Stimulated activated CD4-positive, alpha-beta T cell treated with anti-CD3 and anti-CD28 coated beads, TNF-alpha, amount 100 ng/mL, for 4 hours (primary cell): ENCODE results near the gene DNMT3L.
"Not testable (repeated sequence)": the region's sequence is repeated elsewhere in the genome, so short reads cannot be mapped to it uniquely, and the experiment has no call there.

Experiments used
- DNase-seq, 3 experiments: peaks; one replicate each; pipeline ENCODE4 v3.0.0-alpha.2; 2020; ENCODE audit warnings: low read depth in 3 of 3

DNMT3L gene

GRCh38 chr21:44261675-44262295, at the start of gene DNMT3L:
Gene DNMT3L (minus strand): TSS chr21:44261897. CDS start chr21:44261259, 638 bp downstream.
- DNase-seq: no peak

- DNase-seq: no peak
These were observed 49.2 kb upstream of the DNMT3L start for GRCh38 chr21:44310628-44311507.

GRCh38 chr21:44306936-44307704, 45.4 kb upstream of the DNMT3L start:
- DNase-seq: no peak

DNA sequence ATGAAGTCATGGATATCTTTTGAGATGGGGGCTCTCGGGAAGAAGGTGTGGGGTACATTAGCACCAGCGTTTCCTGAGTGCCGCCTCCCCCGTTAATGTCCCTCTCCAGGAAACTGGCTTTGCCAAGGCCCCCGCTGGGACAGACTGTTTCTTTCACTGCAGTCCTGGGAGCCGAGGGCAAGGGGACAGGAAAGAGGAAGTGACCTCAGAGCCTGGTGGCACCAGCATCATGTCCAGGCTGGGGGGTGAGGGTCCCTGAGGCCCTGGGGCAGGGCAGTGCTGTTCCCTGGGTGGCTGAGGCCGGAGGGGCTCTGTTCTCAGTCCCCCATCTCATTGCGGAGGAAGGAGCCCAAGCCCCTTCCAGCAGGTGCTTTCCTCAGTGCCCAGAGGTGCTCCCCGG, 44.0 kb upstream of the DNMT3L start:
- no peak for DNase-seq

DNA sequence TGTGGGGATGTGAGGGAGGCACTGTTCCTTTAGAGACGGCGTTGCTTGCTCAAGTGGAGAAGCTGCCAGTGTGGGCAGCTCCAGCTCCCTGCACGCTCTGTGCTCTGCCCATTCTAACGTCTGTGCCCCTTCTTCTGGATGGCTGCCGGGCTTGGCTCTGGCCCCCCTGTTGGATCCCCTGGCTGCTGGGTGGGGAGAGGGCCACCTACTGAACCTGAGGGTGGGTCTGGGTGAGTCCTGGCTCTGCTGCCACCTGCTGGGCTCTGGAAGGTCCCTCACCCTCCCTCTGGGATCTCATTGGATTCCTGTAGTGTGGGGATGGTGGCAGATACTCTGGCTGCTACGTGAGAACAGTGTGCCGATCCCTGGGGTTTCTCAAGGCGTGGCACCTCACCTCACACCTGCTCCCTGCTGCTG, 43.2 kb upstream of the DNMT3L start:
- DNase-seq: peak in 1 of 3 experiments; percentile 19

- DNase-seq: no peak
These were observed 42.4 kb upstream of the DNMT3L start for GRCh38 chr21:44304011-44304616.

DNA sequence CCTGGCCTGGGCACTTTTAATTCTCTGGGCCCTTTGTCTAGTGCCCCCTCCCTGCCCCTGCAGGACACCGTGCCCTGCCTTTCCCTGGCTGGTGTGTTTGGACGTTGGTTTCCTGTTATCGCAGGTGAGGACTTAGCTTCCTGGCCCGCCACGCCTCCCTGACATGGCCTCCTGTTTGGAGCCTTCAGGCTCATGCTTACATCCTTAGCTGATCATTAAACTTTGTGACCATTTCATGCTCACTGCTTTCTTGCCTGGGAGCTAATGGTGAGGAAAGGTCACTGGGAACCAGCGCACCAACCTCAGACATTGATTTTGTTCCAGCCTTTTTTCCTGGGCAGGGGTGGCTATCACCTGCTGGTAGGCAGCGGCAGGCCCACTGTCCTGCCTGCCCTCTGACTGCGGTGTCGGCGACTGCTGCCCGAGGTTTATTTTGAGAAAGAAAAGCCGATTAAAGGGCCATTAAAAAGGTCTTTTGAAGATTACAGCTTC, 41.8 kb upstream of the DNMT3L start:
- DNase-seq: no peak

GRCh38 chr21:44302573-44303401, 41.1 kb upstream of the DNMT3L start:
- DNase-seq: not testable (repeated sequence)

DNA sequence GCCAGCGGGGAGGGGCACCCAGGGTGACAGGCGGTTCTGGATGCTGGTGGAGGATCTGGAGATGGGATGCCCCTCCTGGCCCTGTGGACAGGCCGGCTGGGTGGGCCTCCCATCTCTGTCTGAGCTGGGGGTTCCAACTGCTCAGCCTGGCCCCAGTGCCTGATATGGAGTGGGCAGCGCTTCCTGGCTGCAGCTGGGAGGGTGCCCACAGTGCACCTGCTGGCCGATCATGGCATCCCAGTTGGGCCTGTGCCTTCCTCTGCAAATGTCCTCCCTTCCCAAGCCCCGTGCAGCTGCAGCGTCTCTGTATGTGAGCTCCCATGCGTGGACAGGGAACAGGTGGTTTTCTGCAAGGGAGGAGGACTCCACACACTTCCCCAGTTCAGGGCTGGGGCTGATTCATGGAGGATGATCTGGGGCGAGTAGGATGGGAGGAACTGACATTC, 40.3 kb upstream of the DNMT3L start:
- DNase-seq: no peak

DNA sequence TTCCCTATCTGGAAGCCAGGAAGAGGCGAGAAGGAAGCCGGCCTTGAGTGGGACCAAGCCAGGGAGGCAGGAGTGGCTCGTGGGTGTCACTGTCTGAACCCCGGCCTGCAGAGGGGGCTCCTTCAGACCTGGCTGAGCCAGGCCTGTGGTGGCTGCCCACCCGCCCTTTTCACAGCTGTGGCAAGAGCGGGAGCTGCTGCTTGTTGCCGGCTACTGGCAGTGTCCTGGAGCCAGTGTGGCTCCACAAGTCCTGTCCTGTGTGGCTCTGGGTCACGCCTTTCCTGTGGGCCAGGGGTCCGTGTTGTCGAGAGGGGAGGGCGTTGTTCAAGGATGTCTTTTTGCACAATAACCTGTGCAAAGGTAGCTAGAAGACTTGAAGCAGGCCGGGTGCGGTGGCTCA, 39.4 kb upstream of the DNMT3L start:
- no peak for DNase-seq

- peak; percentile 27 to 55 (median 34) for DNase-seq
These were observed 38.7 kb upstream of the DNMT3L start for GRCh38 chr21:44300262-44300959.

- peak in 2 of 3 experiments; percentile 31 to 53 for DNase-seq
These were observed 38.0 kb upstream of the DNMT3L start, which contains the start of gene PFKL for GRCh38 chr21:44299458-44300261. Gene PFKL (plus strand): TSS chr21:44300053. CDS start chr21:44300106, 53 bp downstream.

DNA sequence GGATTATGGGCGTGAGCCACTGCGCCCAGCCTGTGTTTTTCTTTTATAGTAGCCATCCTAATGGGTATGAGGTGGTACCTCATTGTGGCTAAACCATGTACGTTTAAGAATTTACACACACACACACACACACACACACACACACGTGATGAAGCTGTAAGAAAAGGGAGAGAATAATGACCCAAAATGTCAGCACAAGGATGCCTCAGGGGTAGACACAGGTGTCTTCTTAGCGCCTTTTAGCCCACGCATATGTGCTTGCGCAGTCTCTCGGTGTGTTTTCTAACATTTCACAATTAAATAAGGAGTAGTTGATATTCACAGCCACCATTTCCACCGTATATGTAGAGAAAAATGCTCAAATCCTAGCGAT, 37.4 kb upstream of the DNMT3L start:
- no peak for DNase-seq

DNA sequence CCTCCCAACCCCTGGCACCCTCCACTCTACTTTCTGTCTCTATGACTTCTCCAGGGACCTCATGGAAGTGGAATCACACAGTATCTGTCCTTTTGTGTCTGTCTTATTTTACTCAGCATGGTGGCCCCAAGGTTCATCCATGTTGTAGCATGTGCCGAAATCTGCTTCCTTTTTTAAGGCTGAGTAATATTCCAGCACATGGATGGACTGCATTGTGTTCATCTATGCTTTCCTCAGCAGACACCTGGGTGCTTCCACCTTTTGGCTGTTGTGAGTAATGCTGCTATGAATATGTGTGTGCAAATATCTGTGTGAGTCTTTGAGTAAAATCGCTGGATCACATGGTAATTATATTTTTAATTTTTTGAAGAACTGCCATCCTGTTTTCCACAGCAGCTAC, 36.6 kb upstream of the DNMT3L start:
- no peak for DNase-seq

- peak; percentile 46 to 60 (median 51) for DNase-seq
These were observed 36.0 kb upstream of the DNMT3L start for GRCh38 chr21:44297525-44298290.

DNA sequence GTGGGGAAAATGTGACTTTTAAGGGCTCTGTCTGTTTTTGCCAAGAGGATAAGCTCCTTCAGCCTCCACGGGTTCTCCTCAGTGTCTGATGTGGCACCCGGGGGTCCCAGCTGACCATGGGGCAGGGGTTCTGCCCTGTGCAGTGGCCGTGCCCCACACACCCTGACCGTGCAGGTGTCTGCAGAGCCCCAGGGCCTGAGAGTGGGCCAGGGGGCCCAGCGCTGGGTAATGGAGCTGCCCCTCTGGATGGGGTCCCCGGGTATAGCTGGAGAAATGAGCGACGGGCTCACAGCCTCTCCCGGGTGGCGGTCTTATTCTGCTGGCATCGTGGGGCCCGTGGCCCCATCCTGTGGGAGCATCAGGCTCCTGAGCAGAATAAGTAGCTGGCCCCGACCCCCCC, 35.2 kb upstream of the DNMT3L start:
- DNase-seq: no peak

GRCh38 chr21:44296103-44296519, 34.4 kb upstream of the DNMT3L start:
- no peak for DNase-seq

GRCh38 chr21:44295646-44296045, 33.9 kb upstream of the DNMT3L start:
- no peak for DNase-seq
